HUDEP-2 (cell line): ENCODE data around the gene IBA57.
"Not testable (repeated sequence)": the region's sequence is repeated elsewhere in the genome, so short reads cannot be mapped to it uniquely, and the experiment has no call there.

Source experiments
- DNase-seq, 76 experiments: peaks; one replicate each; lab custom pipeline; 2025; ENCODE audit not compliant: unreplicated experiment in 76 of 76; lab: John Stamatoyannopoulos, UW

IBA57 gene

GRCh38 chr1:228224198-228225164 lies 58.9 kb downstream of the IBA57 start:
- no peak for DNase-seq

- no peak for DNase-seq
These were observed 59.6 kb downstream of the IBA57 start for GRCh38 chr1:228225165-228225710.

GRCh38 chr1:228225740-228226139 lies 60.1 kb downstream of the IBA57 start:
- no peak for DNase-seq

- DNase-seq = no peak
These were observed 60.7 kb downstream of the IBA57 start for GRCh38 chr1:228226141-228226874.

- peak in 7 of 76 experiments; percentile 1 to 31 (median 10) for DNase-seq
These were observed 61.6 kb downstream of the IBA57 start for GRCh38 chr1:228226956-228227791.

GRCh38 chr1:228228147-228228546 lies 62.5 kb downstream of the IBA57 start:
- not testable (repeated sequence) for DNase-seq

GRCh38 chr1:228228601-228229074 lies 63.0 kb downstream of the IBA57 start:
- DNase-seq = no peak

- no peak for DNase-seq
These were observed 65.6 kb downstream of the IBA57 start for GRCh38 chr1:228231189-228231588.
